Measurements from ENCODE around the gene DDA1. TPM values are rescaled to one million over a fixed set of nuclear protein-coding genes. Genes with fewer than 3 reads are reported as not detected.

Gene DDA1
- total and polyA plus RNA-seq, 10 of the 15 experiments (the other 5 are each of a cell fraction or from before 2014, with no cell fraction given) = 0.76 to 71.0 (median 39.4) TPM

- TF ChIP-seq BCLAF1 (IDR thresholded peaks at IDR 0.05) = no peak
- TF ChIP-seq, protein P1, sequence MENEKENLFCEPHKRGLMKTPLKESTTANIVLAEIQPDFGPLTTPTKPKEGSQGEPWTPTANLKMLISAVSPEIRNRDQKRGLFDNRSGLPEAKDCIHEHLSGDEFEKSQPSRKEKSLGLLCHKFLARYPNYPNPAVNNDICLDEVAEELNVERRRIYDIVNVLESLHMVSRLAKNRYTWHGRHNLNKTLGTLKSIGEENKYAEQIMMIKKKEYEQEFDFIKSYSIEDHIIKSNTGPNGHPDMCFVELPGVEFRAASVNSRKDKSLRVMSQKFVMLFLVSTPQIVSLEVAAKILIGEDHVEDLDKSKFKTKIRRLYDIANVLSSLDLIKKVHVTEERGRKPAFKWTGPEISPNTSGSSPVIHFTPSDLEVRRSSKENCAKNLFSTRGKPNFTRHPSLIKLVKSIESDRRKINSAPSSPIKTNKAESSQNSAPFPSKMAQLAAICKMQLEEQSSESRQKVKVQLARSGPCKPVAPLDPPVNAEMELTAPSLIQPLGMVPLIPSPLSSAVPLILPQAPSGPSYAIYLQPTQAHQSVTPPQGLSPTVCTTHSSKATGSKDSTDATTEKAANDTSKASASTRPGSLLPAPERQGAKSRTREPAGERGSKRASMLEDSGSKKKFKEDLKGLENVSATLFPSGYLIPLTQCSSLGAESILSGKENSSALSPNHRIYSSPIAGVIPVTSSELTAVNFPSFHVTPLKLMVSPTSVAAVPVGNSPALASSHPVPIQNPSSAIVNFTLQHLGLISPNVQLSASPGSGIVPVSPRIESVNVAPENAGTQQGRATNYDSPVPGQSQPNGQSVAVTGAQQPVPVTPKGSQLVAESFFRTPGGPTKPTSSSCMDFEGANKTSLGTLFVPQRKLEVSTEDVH (IDR thresholded peaks at IDR 0.05; ENCODE audit: low read depth, partially characterized antibody) = no peak
- TF ChIP-seq, protein P2, sequence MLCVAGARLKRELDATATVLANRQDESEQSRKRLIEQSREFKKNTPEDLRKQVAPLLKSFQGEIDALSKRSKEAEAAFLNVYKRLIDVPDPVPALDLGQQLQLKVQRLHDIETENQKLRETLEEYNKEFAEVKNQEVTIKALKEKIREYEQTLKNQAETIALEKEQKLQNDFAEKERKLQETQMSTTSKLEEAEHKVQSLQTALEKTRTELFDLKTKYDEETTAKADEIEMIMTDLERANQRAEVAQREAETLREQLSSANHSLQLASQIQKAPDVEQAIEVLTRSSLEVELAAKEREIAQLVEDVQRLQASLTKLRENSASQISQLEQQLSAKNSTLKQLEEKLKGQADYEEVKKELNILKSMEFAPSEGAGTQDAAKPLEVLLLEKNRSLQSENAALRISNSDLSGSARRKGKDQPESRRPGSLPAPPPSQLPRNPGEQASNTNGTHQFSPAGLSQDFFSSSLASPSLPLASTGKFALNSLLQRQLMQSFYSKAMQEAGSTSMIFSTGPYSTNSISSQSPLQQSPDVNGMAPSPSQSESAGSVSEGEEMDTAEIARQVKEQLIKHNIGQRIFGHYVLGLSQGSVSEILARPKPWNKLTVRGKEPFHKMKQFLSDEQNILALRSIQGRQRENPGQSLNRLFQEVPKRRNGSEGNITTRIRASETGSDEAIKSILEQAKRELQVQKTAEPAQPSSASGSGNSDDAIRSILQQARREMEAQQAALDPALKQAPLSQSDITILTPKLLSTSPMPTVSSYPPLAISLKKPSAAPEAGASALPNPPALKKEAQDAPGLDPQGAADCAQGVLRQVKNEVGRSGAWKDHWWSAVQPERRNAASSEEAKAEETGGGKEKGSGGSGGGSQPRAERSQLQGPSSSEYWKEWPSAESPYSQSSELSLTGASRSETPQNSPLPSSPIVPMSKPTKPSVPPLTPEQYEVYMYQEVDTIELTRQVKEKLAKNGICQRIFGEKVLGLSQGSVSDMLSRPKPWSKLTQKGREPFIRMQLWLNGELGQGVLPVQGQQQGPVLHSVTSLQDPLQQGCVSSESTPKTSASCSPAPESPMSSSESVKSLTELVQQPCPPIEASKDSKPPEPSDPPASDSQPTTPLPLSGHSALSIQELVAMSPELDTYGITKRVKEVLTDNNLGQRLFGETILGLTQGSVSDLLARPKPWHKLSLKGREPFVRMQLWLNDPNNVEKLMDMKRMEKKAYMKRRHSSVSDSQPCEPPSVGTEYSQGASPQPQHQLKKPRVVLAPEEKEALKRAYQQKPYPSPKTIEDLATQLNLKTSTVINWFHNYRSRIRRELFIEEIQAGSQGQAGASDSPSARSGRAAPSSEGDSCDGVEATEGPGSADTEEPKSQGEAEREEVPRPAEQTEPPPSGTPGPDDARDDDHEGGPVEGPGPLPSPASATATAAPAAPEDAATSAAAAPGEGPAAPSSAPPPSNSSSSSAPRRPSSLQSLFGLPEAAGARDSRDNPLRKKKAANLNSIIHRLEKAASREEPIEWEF (IDR thresholded peaks at IDR 0.05; ENCODE audit: insufficient replicate concordance, low read depth, low read length) = no peak
- TF ChIP-seq SP1 (IDR thresholded peaks at IDR 0.05; ENCODE audit: low read depth, low read length) = peak; percentile 75
- peak; percentile 17; the same call in 1 of the 2 replicates for TF ChIP-seq SREBF2 (IDR thresholded peaks at IDR 0.05; ENCODE audit: low read length)
- TF ChIP-seq, protein P3, sequence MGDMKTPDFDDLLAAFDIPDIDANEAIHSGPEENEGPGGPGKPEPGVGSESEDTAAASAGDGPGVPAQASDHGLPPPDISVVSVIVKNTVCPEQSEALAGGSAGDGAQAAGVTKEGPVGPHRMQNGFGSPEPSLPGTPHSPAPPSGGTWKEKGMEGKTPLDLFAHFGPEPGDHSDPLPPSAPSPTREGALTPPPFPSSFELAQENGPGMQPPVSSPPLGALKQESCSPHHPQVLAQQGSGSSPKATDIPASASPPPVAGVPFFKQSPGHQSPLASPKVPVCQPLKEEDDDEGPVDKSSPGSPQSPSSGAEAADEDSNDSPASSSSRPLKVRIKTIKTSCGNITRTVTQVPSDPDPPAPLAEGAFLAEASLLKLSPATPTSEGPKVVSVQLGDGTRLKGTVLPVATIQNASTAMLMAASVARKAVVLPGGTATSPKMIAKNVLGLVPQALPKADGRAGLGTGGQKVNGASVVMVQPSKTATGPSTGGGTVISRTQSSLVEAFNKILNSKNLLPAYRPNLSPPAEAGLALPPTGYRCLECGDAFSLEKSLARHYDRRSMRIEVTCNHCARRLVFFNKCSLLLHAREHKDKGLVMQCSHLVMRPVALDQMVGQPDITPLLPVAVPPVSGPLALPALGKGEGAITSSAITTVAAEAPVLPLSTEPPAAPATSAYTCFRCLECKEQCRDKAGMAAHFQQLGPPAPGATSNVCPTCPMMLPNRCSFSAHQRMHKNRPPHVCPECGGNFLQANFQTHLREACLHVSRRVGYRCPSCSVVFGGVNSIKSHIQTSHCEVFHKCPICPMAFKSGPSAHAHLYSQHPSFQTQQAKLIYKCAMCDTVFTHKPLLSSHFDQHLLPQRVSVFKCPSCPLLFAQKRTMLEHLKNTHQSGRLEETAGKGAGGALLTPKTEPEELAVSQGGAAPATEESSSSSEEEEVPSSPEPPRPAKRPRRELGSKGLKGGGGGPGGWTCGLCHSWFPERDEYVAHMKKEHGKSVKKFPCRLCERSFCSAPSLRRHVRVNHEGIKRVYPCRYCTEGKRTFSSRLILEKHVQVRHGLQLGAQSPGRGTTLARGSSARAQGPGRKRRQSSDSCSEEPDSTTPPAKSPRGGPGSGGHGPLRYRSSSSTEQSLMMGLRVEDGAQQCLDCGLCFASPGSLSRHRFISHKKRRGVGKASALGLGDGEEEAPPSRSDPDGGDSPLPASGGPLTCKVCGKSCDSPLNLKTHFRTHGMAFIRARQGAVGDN (IDR thresholded peaks at IDR 0.05) = peak; percentile 68
- TF ChIP-seq SREBF1 (IDR thresholded peaks at IDR 0.05; ENCODE audit: low read length) = no peak
- TF ChIP-seq YY1 (IDR thresholded peaks at IDR 0.05; ENCODE audit: low read depth, low read length) = peak; percentile 21; the same call in 1 of the 2 replicates
- no peak for TF ChIP-seq ESRRA (IDR thresholded peaks at IDR 0.05; ENCODE audit: low read length)
Measured at GRCh38 chr19:17334414-17335409, 25.3 kb downstream of the DDA1 start, which contains the start of gene ANO8 (continued).

All from GM12878 (cell line).